Measurements from ENCODE around the gene CCDC149. TPM values are rescaled to one million over a fixed set of nuclear protein-coding genes. Genes with fewer than 3 reads are reported as not detected.

The CCDC149 gene
- total RNA-seq, 4 donors from 2014 or later, result 0.91 to 13.9 (median 5.7) TPM

DNA sequence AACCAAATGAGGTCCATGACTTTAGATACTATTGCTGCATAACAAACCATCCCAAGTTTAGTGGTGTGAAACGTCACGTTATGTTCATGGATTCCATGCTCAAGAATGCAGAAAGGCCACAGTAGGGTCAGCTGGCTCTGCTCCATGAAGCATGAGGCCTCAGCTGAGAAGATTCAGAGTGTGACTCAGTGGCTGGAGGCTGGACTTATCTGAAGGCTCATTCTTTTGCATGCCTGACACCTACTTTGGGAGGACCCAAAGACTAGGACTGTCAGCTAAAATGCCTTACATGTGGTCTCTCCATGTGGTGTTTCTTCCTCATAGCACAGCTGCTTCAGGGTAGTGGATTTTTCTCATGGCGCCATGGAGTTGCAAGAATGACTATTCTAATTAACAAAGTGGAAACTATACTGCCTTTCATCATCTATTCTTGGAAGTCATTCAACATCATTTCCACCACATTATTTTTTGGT, 11.5 kb upstream of the CCDC149 start:
- peaks cover 0 to 10% (median 0%) of the 10 kb centered on the region in 3 donors for H3K9me3 ChIP-seq
- no peak overlapping the region for H3K4me3 ChIP-seq
- peaks cover 0 to 29% (median 0%) of the 10 kb centered on the region in 4 donors for H3K27me3 ChIP-seq
- 67 to 80% methylated on average over 3 of the region's 3 CpGs for WGBS, 2 donors
- no peak for DNase-seq
- H3K36me3 ChIP-seq, result no peaks in the 10 kb centered on the region
- intact Hi-C loops (cut with DNase I), result no loop called here
- no peak overlapping the region for H3K27ac ChIP-seq
- TF ChIP-seq CTCF (IDR thresholded peaks at IDR 0.05), result no peak
- no peak for TF ChIP-seq POLR2A (IDR thresholded peaks at IDR 0.05)
- H3K4me1 ChIP-seq, result peaks cover 0 to 3% (median 0%) of the 10 kb centered on the region in 3 donors

GRCh38 chr4:24923550-24923949, 10.7 kb upstream of the CCDC149 start:
- 60 to 75% methylated on average over 1 of the region's 1 CpG for WGBS, 2 donors
- peaks cover 0 to 10% (median 0%) of the 10 kb centered on the region in 3 donors for H3K9me3 ChIP-seq
- H3K4me1 ChIP-seq, result peaks cover 0 to 3% (median 0%) of the 10 kb centered on the region in 3 donors
- H3K27me3 ChIP-seq, result peaks cover 0 to 35% (median 0%) of the 10 kb centered on the region in 4 donors
- no peak for DNase-seq
- H3K27ac ChIP-seq, result no peak overlapping the region
- H3K36me3 ChIP-seq, result no peaks in the 10 kb centered on the region
- TF ChIP-seq POLR2A (IDR thresholded peaks at IDR 0.05), result no peak
- H3K4me3 ChIP-seq, result no peak overlapping the region
- intact Hi-C loops (cut with DNase I), result no loop called here

DNA sequence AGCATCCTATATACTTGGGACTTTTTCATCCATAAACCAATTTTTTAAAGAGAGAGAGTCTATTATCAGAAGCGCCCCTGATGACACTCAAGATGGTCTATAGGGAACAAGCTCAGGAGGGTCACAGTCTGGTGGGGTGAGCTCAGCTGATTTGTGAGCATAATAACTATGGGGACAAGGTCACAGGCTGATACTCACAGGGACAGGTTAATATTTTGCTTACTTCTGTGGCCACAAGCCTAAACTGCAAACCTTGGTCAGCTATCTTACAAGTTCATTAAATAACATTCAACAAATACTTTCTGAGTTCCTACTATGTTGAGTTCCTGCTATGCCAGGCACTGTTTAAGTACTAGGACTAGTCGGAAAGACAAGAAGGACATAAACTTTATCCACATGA, 10.2 kb upstream of the CCDC149 start:
- no peak for DNase-seq
- Histone ChIP-seq H3K27me3 (peaks cover 0 to 35% (median 0%) of the 10 kb centered on the region in 4 donors), H3K4me1 (peaks cover 0 to 3% (median 0%) of the 10 kb centered on the region in 3 donors), H3K4me3 (no peak overlapping the region), H3K9me3 (peaks cover 0 to 10% (median 0%) of the 10 kb centered on the region in 3 donors), H3K36me3 (no peaks in the 10 kb centered on the region), H3K27ac (no peak overlapping the region)
- intact Hi-C loops (cut with DNase I), result no loop called here
- no peak for TF ChIP-seq CTCF (IDR thresholded peaks at IDR 0.05)
- TF ChIP-seq POLR2A (IDR thresholded peaks at IDR 0.05), result no peak
- WGBS, 2 donors, result 82 to 87% methylated on average over 2 of the region's 2 CpGs

DNA sequence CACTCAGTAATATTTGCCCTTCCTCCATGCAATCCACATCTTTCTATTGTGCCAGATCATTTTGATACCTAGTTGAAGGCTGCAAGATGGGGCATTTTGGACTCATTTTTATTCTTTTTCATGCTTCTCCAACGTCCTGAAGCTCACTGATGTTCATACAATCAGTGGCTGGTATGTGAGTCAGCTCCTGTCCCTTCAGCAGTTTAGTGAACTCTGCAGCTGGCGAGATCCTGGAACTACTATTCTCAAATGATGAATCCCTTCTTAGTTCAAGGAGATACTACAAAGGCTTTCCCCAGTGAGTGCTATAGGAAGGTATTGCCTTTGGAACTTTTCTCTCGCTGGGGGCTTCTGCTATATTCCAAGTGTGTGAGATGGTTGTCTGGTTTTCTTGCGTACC, 9.6 kb upstream of the CCDC149 start:
- no peak for TF ChIP-seq POLR2A (IDR thresholded peaks at IDR 0.05)
- TF ChIP-seq CTCF (IDR thresholded peaks at IDR 0.05), result no peak
- Histone ChIP-seq H3K9me3 (peaks cover 0 to 10% (median 0%) of the 10 kb centered on the region in 3 donors), H3K4me1 (peaks cover 0 to 3% (median 0%) of the 10 kb centered on the region in 3 donors), H3K27me3 (peaks cover 0 to 31% (median 0%) of the 10 kb centered on the region in 4 donors), H3K27ac (no peak overlapping the region), H3K36me3 (no peaks in the 10 kb centered on the region), H3K4me3 (no peak overlapping the region)
- intact Hi-C loops (cut with DNase I), result no loop called here
- no peak for DNase-seq
- WGBS, 2 donors, result 66 to 80% methylated on average over 4 of the region's 4 CpGs

DNA sequence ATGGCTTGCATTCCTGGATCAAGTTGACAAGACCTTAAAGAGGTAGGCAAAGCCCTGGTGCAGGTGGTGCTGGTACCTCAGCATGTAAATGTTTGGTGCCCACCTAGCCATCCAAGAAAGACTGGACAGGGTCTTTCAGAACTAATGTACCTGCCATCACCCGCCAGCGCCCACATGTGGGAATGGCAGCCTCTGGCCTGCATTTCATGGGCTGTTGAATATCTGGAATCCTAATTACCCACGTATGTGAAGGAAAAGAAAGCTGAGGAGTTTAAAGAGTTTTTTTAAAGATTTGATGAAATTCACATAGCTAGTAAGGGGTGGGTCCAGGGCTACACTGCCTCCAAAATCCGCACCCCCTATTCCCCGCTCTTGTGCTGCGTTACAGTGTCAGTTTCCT, 8.6 kb upstream of the CCDC149 start:
- no peaks in the 10 kb centered on the region for H3K36me3 ChIP-seq
- H3K9me3 ChIP-seq, result peaks cover 0 to 10% (median 0%) of the 10 kb centered on the region in 3 donors
- DNase-seq, result no peak
- H3K27me3 ChIP-seq, result peaks cover 0 to 26% (median 0%) of the 10 kb centered on the region in 4 donors
- WGBS, 2 donors, result 58 to 83% methylated on average over 4 to 6 of the region's 6 CpGs
- intact Hi-C loops (cut with DNase I), result no loop called here
- H3K27ac ChIP-seq, result no peak overlapping the region
- no peak for TF ChIP-seq CTCF (IDR thresholded peaks at IDR 0.05)
- TF ChIP-seq POLR2A (IDR thresholded peaks at IDR 0.05), result no peak
- H3K4me1 ChIP-seq, result peaks cover 0 to 3% (median 0%) of the 10 kb centered on the region in 3 donors
- no peak overlapping the region for H3K4me3 ChIP-seq
